Dedifferentiated amniotic fluid mesenchymal stem cell (primary cell): Measurements from ENCODE around the gene VIM.
"Not testable (repeated sequence)": the region's sequence is repeated elsewhere in the genome, so short reads cannot be mapped to it uniquely, and the experiment has no call there.

Experiments
- DNase-seq: peaks from one replicate; pipeline ENCODE4 v3.0.0-alpha.2; 2016; ENCODE audit errors: extremely low spot score

The VIM gene

DNA sequence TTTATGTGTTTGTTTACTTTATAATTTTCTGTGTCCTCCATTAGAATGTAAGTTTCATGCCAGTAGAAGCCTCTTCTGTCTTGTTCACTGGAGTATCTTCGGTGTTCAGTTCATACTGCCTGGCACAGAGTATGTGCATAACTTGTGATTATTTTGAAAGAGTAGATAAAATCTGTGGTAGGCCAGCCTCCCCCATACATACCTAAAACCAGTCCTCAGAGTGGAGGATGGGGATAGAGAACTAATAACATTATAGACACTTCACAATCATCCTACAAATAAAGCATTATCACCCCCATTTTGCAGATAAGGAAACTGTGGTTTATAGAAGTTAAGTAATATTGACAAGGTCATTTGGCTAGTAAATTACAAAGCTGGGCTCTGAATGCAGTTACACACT, 28.0 kb downstream of the VIM start:
- DNase-seq, result no peak

DNA sequence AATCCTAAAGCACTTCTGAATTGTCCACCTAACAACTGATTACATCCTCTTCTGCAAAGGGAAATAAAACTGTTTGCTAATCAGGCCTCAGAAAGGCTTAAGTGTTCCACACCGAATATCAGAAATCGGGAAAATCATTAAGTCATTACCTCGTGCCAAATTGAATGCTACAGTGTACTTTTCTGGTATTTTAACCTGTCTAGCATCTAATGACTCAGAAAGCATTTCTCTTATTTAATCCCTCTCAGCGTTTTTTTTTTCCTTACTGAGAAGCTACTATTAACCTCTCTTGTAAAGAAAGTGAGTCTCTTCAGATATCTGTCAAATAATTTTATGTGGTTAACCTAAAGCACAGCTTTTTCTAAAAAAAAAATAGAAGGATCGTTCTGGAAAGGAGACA, 28.6 kb downstream of the VIM start:
- no peak for DNase-seq

DNA sequence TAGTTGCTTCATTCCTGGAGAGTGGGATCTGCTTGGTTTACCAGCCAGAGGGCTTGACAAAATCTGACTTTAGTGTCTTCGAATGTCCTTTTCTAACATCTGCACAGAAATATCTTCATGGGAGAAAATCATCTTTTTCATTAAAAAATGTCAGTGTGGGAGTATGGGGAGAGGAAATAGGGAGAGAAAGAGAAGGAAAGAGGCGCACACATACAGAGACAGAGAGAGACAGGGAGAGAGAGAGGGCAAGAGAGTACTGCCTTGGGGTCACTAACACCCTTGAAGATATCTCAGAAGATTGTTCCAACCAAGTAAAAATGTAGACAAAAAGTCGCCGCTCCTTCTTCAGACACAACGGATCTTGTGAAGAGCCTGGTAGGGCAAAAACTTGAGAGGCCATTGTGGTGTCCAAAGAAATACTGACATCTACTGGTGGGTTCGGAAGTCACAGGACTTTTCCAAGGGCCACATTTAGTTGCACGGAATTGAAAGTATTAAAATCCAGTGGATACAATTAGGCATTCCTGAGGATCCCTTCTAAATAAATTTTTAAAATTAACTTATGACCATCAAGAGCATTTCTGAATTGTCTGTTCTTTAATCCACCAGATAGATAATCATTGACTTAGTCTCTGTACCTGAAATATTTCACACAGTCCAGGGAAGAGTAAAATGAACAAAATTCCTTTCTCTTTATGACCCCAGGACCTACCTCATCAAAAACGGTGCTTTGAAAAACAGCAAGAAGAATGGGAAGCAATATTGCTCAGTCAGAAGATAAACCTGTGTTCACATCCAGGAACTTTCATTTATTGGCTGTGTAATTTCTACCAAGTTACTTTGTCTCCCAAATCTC, 29.7 kb downstream of the VIM start:
- peak; percentile 86 for DNase-seq

DNA sequence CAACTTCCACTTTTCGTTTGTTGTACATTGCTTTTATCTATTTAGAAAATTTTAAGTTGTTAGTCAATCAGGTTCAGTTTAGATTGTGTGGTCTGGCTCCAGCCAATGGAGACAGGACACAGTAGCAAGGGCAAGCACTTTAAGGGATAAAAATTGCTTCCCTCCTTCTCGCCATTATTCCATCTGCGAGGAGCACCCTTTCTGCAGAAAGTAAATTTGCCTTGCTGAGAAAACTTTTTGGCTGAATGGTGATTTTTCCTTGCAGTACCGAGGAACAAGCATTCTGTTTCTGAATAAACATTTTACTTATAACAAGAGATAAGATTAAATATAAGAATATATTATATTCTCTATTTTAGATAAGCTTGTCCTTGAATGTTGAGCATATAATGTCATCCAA, 34.5 kb downstream of the VIM start:
- DNase-seq, result no peak

DNA sequence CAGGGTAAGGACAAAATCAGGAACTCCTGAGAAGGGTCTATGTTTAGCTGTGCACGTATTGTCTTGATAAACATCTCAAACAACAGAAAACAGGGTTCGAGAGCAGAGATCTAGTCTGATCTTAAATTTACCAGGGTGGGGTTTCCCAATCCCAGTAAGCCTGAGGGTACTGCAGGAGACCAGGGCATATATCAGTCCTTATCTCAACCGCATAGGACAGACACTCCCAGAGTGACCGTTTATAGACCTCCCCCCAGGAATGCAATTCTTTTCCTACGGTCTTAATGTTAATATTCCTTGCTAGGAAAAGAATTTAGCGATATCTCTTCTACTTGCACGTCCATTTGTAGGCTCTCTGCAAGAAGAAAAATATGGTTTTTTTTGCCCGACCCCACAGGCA, 35.5 kb downstream of the VIM start:
- no peak for DNase-seq

DNA sequence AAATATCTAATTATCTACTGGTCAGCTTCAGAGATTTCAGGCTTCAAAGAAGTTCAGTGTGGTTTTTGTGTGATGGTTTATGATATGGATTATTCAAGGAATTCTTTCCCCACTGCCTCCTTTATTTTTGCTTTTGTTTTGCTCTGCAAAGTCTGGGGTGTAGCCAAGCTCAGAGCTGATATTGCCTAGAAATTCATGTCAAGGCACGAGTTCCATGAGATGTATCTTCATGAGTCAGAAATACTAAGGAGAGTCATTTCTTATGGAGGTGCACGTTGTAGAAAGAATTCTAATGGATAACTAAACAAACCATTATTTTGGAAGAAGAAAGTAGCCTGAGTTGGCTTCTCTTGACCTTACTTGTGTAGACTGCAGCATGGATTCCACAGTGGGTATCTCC, 37.4 kb downstream of the VIM start:
- no peak for DNase-seq

DNA sequence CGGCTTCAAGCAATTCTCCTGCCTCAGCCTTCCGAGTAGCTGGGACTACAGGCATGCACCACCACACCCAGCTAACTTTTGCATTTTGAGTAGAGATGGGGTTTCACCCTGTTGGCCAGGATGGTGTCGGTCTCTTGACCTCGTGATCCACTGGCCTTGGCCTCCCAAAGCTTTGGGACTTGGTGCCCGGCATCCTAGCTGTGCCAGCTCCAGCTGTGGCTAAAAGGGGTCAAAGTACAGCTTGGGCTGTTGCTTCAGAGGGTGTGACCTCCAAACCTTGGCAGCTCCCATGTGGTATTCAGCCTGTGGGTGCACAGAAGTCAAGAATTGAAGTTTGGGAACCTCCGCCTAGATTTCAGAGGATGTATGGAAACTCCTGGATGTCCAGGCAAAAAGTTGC, 38.5 kb downstream of the VIM start:
- not testable (repeated sequence) for DNase-seq

DNA sequence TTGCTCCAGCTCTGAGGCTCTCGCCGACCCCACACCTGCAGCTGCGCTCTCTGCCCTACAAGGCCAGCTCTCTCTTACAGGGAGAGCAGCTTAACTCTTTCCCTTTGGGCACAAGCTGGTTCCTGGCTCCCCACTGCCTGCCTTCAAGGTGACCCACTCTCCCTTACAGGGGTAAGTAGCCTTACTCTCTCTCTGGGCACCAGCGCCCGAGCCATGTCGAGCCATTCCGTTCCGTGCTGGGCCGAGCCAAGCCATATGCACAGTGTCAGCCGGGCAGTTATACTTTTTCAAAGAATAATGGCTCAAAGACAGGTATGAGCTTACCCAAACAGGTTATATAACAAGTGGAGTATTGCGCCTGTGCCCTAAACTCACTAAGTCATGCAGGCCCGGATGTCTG, 44.6 kb downstream of the VIM start:
- no peak for DNase-seq

DNA sequence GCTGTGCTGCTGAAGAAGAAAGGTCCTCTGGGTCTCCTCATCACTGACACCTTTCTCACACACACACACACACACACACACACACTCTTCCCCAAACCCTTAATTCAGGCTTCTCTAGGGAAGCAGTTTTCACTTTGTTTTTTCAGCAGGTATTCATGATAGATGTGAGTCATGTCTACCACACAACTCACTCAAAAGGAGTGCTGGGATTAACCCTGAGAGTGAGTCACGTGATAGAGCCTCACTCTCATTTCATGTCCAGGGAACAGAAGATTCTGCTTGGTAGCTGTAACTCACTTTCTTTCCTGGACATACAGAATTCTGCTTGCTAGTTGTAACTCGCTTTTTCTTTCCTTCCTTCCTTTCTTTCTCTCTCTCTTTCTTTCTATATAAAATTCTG, 45.4 kb downstream of the VIM start:
- DNase-seq, result no peak

DNA sequence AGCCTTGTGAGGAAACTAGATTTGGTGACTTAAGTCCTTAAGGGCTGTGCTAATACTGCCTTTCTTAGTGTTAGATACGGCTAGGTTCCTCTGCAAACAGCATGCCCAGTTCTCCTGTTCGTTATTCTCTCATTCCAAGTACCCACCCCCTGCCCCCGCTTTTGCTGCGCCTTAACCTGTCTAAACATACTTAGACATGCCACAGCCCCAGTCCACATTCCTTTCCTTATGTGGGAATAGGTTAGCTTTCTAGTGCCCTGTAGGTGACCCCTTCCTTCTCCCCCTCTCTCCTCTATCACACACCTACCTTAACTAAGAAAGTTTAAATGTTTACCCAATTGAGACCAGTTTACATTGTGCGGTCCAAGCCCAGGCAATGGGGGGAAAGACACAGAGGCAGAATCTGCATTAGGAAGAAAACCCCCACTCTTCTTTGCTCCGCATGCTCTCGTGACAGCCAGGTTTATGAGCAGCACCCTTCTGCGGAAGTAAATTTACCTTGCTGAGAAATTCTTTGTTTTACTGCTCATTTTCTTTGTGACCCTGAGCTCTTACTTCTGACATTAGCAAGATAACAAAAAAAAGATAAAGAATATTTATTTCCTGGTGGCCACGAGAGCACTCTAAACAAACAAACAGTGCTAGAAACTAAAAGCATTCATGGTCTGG, 48.8 kb downstream of the VIM start:
- DNase-seq, result no peak

DNA sequence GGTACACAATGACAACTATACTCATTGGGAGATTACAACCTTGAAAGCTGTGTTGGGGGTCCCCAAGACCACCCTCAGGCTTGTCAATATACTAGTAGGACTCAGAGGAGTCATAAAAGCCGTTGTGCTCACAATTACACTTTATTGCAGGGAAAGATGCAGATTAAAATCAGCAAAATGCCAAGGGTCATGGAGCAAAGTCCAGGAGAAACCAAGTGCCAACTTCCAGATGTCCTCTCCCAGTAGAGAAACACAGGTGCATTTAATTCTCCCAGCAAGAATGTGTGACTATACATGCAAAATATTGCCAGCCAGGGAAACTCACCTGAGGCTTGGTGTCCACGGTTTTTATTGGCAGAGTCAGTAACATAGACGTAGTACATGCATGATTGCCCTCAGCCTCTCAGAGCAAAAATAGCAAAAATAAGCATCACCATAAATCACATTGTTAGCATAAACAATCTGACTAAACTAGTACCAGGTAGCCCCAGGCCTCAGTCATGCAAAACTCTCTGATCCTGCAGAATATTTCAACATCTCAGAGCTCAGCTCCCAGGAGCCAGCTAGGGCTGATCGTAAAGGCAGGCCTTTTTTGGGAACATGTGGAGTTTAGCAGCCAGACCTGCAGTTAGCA, 50.7 kb downstream of the VIM start:
- DNase-seq, result no peak

DNA sequence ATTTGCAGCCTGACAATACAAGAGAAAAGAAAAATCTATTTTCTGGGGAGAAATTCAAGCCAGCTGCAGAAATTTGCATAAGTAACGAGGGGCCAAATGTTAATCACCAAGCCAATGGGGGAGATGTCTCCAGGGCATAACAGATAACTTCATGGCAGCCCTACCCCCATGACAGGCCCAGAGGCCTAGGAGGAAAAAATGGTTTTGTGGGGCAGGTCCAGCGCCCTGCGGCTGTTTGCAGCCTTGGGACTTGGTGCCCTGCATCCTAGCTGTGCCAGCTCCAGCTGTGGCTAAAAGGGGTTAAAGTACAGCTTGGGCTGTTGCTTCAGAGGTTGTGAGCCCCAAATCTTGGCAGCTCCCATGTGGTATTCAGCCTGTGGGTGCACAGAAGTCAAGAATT, 54.3 kb downstream of the VIM start:
- no peak for DNase-seq

DNA sequence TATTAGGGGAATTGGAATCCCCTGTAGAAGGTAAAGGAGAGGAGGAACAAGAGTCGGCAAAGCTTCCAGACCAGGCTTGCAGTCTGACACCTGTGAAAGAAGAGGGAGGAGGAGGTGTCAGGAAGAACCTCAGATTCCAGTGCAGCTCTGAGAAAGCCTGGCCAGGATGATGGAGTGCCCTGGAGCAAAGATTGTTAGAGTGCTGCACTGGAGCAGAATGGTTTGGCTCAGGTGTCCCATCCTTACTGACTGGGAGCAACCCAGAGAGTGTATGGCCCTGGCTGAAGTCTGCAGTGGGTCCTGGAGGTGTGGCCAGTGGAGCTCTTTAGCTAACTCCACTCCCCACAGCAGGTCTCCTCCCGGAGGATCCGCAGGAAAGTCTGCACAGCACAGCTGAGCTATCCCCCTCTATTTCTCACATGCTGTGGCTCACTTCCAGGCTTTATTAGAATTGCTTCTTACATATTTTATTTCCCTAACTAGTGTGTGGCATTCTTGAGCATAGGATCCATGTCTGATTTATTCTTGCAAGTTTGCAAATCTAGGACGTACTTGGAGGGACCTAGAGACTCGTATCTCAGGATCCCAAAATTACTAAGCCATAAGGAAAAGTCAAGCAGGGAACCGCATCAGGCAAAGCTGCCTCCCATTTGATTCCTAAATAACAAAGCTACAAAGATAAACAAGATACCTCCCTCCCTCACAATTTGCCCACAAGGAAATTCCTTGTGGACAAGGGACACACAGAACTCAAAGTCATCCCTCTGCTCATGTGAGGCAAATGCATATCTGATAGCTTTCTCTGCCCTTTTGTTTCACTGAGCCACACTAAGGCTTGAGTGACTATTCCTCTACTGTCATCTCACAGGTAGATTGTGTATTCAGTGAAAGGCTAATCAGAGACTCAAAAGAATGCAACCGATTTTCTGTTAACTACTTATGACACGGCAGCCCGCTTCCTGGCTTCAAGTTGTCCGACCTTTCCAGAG, 58.8 kb downstream of the VIM start:
- no peak for DNase-seq
